ENCODE measurements around the gene GP5.

Gene GP5

GRCh38 chr3:194346621-194347020, 52.4 kb downstream of the GP5 start:
- DNase-seq: no peak

- no peak for DNase-seq
These were observed 53.0 kb downstream of the GP5 start for GRCh38 chr3:194346035-194346434.

Measured in SW 1271 (cell line).